Astrocyte of the cerebellum (primary cell): ENCODE results near the gene CEP164.

Experiments used
- DNase-seq: peaks from one replicate; pipeline ENCODE4 v3.0.0-alpha.2; 2011; ENCODE audit warnings: low read depth
- H3K4me3 ChIP-seq: 2 replicates; pipeline ENCODE4 v1.5.1; 2011; ENCODE audit warnings: mild to moderate bottlenecking, low read depth, low read length, moderate library complexity
- in situ Hi-C: cut with HindIII; loops from 2 replicates; pipeline ENCODE4 v1.10.0; 2017; ENCODE audit warnings: low sequenced_read_pairs
- TF ChIP-seq, protein P1 (sequence below): IDR thresholded peaks from 2 replicates; pipeline ENCODE4 v1.5.1; 2012; ENCODE audit warnings: low read length, low read depth, moderate library complexity, mild to moderate bottlenecking; ENCODE audit errors: missing control alignments

The CEP164 gene

DNA sequence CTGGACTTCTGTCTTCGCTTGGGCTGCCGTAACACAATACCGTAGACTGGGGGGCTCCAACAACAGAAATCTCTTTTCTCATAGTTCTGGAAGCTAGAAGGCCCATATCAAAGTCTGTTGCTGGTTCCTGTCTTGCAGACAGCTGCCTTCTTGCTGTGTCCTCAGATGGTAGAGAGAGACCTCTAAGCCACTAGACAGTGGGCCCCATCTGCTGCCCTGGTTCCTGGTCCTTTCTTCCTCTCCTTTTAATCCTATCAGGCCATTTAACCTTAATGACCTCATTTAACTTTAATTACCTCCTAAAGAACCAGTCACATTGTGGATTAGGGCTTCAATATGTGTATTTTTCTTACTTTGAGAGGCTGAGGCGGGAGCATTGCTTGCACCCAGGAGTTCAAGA lies 9.4 kb downstream of the CEP164 start:
- no peak for DNase-seq
- no peak overlapping the region for H3K4me3 ChIP-seq
- in situ Hi-C loops: no loop called here
- TF ChIP-seq, protein P1, sequence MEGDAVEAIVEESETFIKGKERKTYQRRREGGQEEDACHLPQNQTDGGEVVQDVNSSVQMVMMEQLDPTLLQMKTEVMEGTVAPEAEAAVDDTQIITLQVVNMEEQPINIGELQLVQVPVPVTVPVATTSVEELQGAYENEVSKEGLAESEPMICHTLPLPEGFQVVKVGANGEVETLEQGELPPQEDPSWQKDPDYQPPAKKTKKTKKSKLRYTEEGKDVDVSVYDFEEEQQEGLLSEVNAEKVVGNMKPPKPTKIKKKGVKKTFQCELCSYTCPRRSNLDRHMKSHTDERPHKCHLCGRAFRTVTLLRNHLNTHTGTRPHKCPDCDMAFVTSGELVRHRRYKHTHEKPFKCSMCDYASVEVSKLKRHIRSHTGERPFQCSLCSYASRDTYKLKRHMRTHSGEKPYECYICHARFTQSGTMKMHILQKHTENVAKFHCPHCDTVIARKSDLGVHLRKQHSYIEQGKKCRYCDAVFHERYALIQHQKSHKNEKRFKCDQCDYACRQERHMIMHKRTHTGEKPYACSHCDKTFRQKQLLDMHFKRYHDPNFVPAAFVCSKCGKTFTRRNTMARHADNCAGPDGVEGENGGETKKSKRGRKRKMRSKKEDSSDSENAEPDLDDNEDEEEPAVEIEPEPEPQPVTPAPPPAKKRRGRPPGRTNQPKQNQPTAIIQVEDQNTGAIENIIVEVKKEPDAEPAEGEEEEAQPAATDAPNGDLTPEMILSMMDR: no peak

DNA sequence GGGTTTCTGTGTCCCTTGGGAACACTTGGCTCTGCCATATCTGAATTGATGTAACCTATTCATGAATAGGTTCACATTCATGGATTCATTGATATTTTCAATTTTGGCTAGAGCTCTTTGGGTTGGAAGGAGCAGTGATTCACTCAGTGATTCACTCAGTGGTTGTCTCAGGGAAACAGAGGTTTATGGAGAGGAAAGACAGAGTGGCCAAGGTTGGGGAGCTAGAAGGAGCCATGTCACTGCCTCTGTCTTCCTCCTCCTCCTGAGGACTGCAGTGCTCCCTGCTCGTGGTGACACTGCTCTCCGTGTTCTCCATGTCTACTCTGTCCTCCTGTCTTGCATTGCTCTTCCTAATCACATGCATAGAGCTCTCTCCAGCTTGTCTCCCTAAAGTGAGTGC lies 17.4 kb downstream of the CEP164 start:
- no peak for DNase-seq
- no peak overlapping the region for H3K4me3 ChIP-seq
- TF ChIP-seq, protein P1: no peak
- in situ Hi-C loops: no loop called here

DNA sequence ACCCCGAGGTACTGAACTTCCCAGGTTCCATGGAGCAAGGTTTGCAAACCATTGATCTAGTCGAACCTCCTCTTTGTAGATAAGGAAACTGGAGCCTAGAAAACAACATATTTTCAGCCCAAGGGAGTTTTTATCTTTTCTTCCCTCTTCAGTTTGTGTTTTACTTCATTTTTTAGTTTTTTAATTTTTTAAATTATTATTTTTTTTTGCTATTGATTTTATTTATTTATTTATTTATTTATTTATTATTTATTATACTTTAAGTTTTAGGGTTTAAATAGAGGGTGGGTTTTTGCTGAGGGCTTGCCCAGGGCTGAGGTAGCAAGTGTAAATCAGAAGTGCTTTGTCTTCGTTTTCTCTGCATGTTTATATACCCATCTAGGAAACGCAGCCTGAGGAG lies 26.9 kb downstream of the CEP164 start:
- TF ChIP-seq, protein P1: no peak
- DNase-seq: no peak
- no peak overlapping the region for H3K4me3 ChIP-seq
- in situ Hi-C loops: no loop called here

DNA sequence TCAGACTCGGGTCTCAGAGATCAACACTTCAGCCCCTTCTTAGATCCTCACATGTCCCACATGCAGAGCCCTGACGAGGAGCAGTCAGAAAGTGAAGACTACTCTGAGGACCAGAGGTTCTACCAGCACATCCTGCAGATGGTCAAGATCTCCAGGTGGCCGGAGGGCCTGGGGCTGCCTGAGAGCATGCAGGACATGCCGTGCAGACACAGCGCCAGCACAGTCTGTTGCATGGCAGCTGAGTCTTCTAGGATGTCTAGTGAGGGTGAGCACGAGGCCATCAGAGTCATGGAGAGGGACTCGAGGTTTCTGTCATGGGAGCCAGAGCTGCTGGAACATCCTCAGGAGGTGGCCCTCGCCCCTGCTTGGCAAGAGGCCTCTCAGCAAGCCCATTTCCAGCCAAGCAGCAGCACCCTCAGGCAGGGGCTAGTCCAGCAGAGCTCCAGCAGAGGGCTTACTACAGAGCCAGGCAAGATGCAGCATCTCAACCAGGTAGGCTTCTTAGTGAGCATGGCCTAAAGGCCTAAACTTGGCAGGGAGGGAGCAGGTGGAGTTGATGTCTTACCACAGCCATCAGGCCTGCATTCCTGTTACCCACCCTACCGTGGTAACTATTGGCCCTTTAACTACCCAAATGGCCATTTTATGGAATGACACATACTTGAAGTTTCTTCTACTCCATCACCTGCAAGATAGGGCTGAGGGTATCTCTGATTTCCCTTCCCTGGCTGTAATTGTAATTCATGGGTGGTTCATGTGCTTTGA lies 28.7 kb downstream of the CEP164 start:
- TF ChIP-seq, protein P1: no peak
- no peak overlapping the region for H3K4me3 ChIP-seq
- in situ Hi-C loops: no loop called here
- DNase-seq: no peak

DNA sequence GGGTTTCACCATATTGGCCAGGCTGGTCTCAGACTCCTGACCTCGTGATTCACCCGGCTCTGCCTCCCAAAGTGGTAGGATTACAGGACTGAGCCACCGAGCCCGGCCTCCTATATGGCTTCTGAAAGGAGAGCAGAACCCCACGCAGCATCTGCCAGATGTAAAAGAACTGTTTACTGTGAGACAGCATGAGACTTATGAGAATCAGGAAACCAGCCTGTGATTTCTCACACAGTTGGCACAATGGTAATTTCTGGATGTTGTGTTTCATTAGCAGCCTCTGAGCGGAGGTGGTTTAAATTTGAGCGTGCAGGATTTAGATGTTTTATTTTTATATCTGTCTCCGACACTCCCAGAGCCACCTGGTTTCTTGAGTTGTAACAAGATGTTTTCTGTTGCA lies 33.8 kb downstream of the CEP164 start:
- TF ChIP-seq, protein P1: no peak
- in situ Hi-C loops: no loop called here
- DNase-seq: no peak
- H3K4me3 ChIP-seq: no peak overlapping the region

DNA sequence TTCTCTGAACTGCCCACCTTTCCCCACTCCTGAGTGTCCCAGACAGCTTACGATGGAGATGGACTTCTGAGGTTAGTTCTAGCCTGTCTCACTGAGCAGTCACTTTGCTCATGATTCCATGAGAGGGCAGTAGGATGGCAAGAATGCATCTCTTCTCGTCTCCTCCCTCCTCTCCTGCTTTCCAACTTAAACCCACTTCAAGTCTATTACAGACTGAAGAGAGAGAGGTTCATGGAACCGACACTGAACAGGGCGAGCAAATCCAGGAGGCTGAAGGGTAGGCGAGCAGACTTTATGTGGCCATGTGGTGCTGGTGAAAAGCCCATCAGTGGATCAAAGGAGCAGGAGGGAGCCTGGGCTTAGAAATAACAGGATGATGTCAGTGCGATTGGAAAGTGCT lies 38.6 kb downstream of the CEP164 start:
- TF ChIP-seq, protein P1: no peak
- in situ Hi-C loops: no loop called here
- DNase-seq: no peak
- no peak overlapping the region for H3K4me3 ChIP-seq

DNA sequence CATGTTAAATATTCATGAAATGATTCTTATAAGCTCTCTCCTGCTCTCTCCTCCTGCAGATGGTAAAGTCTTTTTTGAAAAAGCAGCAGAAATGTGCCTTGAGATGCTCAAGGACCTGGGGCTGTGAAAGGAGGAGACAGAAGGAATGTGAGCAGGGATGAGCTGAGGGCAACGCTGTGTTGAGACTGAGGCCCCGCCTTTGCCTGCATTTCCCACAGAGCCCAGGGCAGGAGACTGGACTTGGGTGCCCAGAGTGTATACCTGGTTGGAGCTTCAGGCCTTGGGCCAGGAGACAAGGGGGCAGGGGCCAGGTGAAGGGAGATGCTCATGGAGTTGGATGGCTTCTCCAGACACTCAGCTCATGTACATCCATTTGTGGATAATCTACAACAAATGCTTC lies 39.2 kb downstream of the CEP164 start:
- TF ChIP-seq, protein P1: no peak
- in situ Hi-C loops: no loop called here
- DNase-seq: no peak
- no peak overlapping the region for H3K4me3 ChIP-seq
